Caco-2 (cell line): ENCODE data around the gene XIRP1. TPM values are rescaled to one million over a fixed set of nuclear protein-coding genes. Genes with fewer than 3 reads are reported as not detected.

Source experiments
- BruUV-seq: library from RNA; stranded (reverse); fragments of 400-500 nt; replicated peaks from 2 replicates; lab custom pipeline; 2021; lab: Mats Ljungman, UMichigan
- CTCF ChIA-PET: fragments of 300-600 bp; sonication (Branson Sonifier 250); formaldehyde crosslinking; loops from one replicate; lab custom pipeline; 2022; ENCODE audit warnings: antibody characterized with exemption; lab: Charles Lee
- POLR2A ChIA-PET: fragments of 300-600 bp; sonication (Branson Sonifier 250); formaldehyde crosslinking; loops from one replicate; lab custom pipeline; 2022; ENCODE audit warnings: antibody characterized with exemption; lab: Charles Lee
- DNase-seq, 2 experiments: peaks; one replicate each; pipeline versions ENCODE4 v3.0.0 to v3.0.0-alpha.2; 2020 to 2022
- H3K27me3 ChIP-seq: replicated peaks from 2 replicates; pipeline ENCODE4 v1.6.0; 2011; ENCODE audit warnings: low read length; ENCODE audit not compliant: control insufficient read depth, insufficient read depth
- H3K36me3 ChIP-seq: 2 replicates; pipeline ENCODE4 v1.5.1; 2011; ENCODE audit warnings: low read length; ENCODE audit not compliant: control insufficient read depth, insufficient read depth
- H3K4me1 ChIP-seq: fragments of 250-450 bp; sonication (Bioruptor Pico); 2 replicates; pipeline ENCODE4 v1.5.1; 2020; ENCODE audit warnings: mild to moderate bottlenecking
- H3K4me3 ChIP-seq: 2 replicates; pipeline ENCODE4 v1.5.1; 2011; ENCODE audit warnings: low read depth, mild to moderate bottlenecking, control low read depth, low read length
- H3K9me3 ChIP-seq: fragments of 250-450 bp; sonication (Bioruptor Pico); 2 replicates; pipeline ENCODE4 v1.5.1; 2020; ENCODE audit warnings: mild to moderate bottlenecking, moderate library complexity
- H3K27ac Mint-ChIP-seq: one replicate; pipeline ENCODE4 v1.8.0; 2022; ENCODE audit warnings: mixed read lengths; ENCODE audit not compliant: unreplicated experiment
- H3K27me3 Mint-ChIP-seq: one replicate; pipeline ENCODE4 v1.8.0; 2022; ENCODE audit warnings: mixed read lengths; ENCODE audit not compliant: insufficient read depth, unreplicated experiment
- H3K36me3 Mint-ChIP-seq: one replicate; pipeline ENCODE4 v1.8.0; 2022; ENCODE audit warnings: mild to moderate bottlenecking, mixed read lengths; ENCODE audit not compliant: insufficient read depth, unreplicated experiment
- H3K4me1 Mint-ChIP-seq: one replicate; pipeline ENCODE4 v1.8.0; 2022; ENCODE audit warnings: low read depth, mixed read lengths; ENCODE audit not compliant: unreplicated experiment
- H3K4me3 Mint-ChIP-seq: one replicate; pipeline ENCODE4 v1.8.0; 2022; ENCODE audit warnings: mild to moderate bottlenecking, moderate library complexity, mixed read lengths; ENCODE audit not compliant: unreplicated experiment
- H3K9me3 Mint-ChIP-seq: one replicate; pipeline ENCODE4 v1.8.0; 2022; ENCODE audit warnings: mixed read lengths; ENCODE audit not compliant: unreplicated experiment
- CTCF ChIP-seq, 2 experiments: fragments of 200-600 bp in 1 of 2; IDR thresholded peaks; 1 replicate in 1 of 2; 2 replicates in 1 of 2; pipeline versions ENCODE4 v1.5.1 to v1.8.0; 2011 to 2022; ENCODE audit warnings: antibody characterized with exemption in 1 of 2, control low read depth in 1 of 2, inconsistent platforms in 1 of 2, low read depth in 1 of 2, low read length in 1 of 2, mild to moderate bottlenecking in 1 of 2, moderate library complexity in 1 of 2; ENCODE audit not compliant: insufficient read depth in 1 of 2, severe bottlenecking in 1 of 2, unreplicated experiment in 1 of 2
- intact Hi-C: fragments of 100-400 bp; cut with micrococcal nuclease; formaldehyde crosslinking; loops from one replicate; pipeline ENCODE4 v1.10.0; 2022; ENCODE audit not compliant: unreplicated experiment
- total RNA-seq: library from RNA; stranded (reverse); gene quantifications from 2 replicates; pipeline ENCODE4 v1.2.3, GENCODE V29; 2022

The XIRP1 gene
- total RNA-seq, 1 experiment from 2014 or later = not detected

GRCh38 chr3:39237027-39237426, 44.6 kb upstream of the XIRP1 start:
- no peak for DNase-seq
- Histone ChIP-seq H3K4me1 (no peaks in the 10 kb centered on the region), H3K36me3 (no peaks in the 10 kb centered on the region), H3K27me3 (no peaks in the 10 kb centered on the region; the same call in none of the 2 replicates), H3K4me3 (no peak overlapping the region), H3K9me3 (no peaks in the 10 kb centered on the region)
- no peaks in the 10 kb centered on the region for H3K36me3 Mint-ChIP-seq
- CTCF ChIA-PET = no interaction called here
- POLR2A ChIA-PET = no interaction called here
- intact Hi-C loops = no loop called here
- no peak overlapping the region for H3K27ac Mint-ChIP-seq
- H3K4me3 Mint-ChIP-seq = no peak overlapping the region
- TF ChIP-seq CTCF (IDR thresholded peaks at IDR 0.05; ENCODE audit: insufficient read depth in 1 of 2, low read depth in 1 of 2, low read length in 1 of 2, severe bottlenecking in 1 of 2, unreplicated experiment in 1 of 2) = no peak
- H3K4me1 Mint-ChIP-seq = no peaks in the 10 kb centered on the region
- no TSS peak for BruUV-seq
- H3K27me3 Mint-ChIP-seq = peaks cover 23% of the 10 kb centered on the region
- H3K9me3 Mint-ChIP-seq = no peaks in the 10 kb centered on the region

- ChIA-PET CTCF (interaction anchor here (0.9 kb wide), 1 partner anchor 18 kb away, joined by 3 read pairs; no protein-coding TSS in a partner anchor), POLR2A (no interaction called here)
- H3K27ac Mint-ChIP-seq = no peak overlapping the region
- H3K9me3 ChIP-seq = no peaks in the 10 kb centered on the region
- H3K9me3 Mint-ChIP-seq = no peaks in the 10 kb centered on the region
- no TSS peak for BruUV-seq
- no peak for DNase-seq
- no peaks in the 10 kb centered on the region for H3K4me1 ChIP-seq
- intact Hi-C loops = no loop called here
- TF ChIP-seq CTCF (IDR thresholded peaks at IDR 0.05; ENCODE audit: insufficient read depth in 1 of 2, low read depth in 1 of 2, low read length in 1 of 2, severe bottlenecking in 1 of 2, unreplicated experiment in 1 of 2) = no peak
- H3K27me3 ChIP-seq = no peaks in the 10 kb centered on the region; the same call in none of the 2 replicates
- no peak overlapping the region for H3K4me3 ChIP-seq
- H3K4me3 Mint-ChIP-seq = no peak overlapping the region
- peaks cover 25% of the 10 kb centered on the region for H3K27me3 Mint-ChIP-seq
- H3K36me3 ChIP-seq = no peaks in the 10 kb centered on the region
- H3K4me1 Mint-ChIP-seq = no peaks in the 10 kb centered on the region
- H3K36me3 Mint-ChIP-seq = no peaks in the 10 kb centered on the region
Measured at GRCh38 chr3:39234651-39235050, 42.3 kb upstream of the XIRP1 start.

DNA sequence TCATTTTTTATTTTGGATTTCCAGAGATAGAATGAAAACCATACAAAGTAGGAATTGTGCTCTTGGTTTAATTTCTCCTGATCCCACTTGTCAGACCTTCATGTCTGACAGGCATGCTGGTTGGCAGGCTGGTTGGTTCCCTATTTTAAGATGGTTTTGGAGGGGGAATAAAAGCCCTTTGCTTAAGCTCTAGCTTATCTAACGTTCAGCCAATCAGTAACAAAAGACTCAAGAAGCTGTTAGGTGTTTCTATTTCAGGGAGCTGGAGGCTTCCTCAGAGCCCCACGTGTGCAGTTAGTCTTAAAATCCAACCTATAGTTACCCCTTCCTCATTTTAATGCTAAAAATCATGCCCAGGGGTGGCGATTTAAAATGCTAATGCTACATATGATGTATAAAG, 40.5 kb upstream of the XIRP1 start:
- Mint-ChIP-seq H3K4me3 (no peak overlapping the region), H3K27ac (no peak overlapping the region), H3K4me1 (no peaks in the 10 kb centered on the region), H3K9me3 (no peaks in the 10 kb centered on the region), H3K36me3 (no peaks in the 10 kb centered on the region), H3K27me3 (peaks cover 16% of the 10 kb centered on the region)
- no peak for DNase-seq
- Histone ChIP-seq H3K9me3 (no peaks in the 10 kb centered on the region), H3K4me1 (no peaks in the 10 kb centered on the region), H3K27me3 (no peaks in the 10 kb centered on the region; the same call in none of the 2 replicates), H3K36me3 (no peaks in the 10 kb centered on the region), H3K4me3 (no peak overlapping the region)
- no peak for TF ChIP-seq CTCF (IDR thresholded peaks at IDR 0.05; ENCODE audit: insufficient read depth in 1 of 2, low read depth in 1 of 2, low read length in 1 of 2, severe bottlenecking in 1 of 2, unreplicated experiment in 1 of 2)
- intact Hi-C loops = no loop called here
- CTCF ChIA-PET = no interaction called here
- no TSS peak for BruUV-seq
- POLR2A ChIA-PET = no interaction called here
